OCI-LY3 (cell line): Measurements from ENCODE around the gene FLVCR2.

Experiments
- EZH2phosphoT487 ChIP-seq: fragments of 200-600 bp; shearing (Covaris generic); IDR thresholded peaks from 2 replicates; pipeline ENCODE4 v1.6.1; 2018; ENCODE audit warnings: antibody characterized with exemption, mixed run types, low read depth
- TF ChIP-seq, protein P1 (sequence below): fragments of 200-600, 300-600 bp; sonication (generic); IDR thresholded peaks from 2 replicates; pipeline ENCODE4 v1.5.1; 2014; ENCODE audit warnings: antibody characterized with exemption, low read length, low read depth

DNA sequence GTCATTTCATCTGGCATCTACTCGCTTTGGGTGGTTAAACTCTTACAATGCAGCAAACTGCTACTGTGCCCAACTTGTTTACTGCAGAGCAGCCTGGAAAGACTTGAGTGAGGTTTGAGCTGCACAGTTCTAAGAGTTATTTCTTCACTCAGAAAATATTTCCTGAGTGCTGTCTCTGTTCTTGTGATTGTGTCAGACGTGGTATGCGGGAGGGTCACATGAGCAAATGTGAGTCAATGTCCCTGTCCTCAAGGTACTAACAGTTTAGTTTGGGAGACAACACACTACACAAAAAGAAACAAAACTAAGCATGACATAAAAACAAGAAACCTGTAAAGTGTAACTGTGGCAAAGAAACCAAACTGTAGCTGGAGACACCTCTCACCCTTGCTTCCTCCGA, 32.4 kb downstream of the FLVCR2 start:
- TF ChIP-seq, protein P1, sequence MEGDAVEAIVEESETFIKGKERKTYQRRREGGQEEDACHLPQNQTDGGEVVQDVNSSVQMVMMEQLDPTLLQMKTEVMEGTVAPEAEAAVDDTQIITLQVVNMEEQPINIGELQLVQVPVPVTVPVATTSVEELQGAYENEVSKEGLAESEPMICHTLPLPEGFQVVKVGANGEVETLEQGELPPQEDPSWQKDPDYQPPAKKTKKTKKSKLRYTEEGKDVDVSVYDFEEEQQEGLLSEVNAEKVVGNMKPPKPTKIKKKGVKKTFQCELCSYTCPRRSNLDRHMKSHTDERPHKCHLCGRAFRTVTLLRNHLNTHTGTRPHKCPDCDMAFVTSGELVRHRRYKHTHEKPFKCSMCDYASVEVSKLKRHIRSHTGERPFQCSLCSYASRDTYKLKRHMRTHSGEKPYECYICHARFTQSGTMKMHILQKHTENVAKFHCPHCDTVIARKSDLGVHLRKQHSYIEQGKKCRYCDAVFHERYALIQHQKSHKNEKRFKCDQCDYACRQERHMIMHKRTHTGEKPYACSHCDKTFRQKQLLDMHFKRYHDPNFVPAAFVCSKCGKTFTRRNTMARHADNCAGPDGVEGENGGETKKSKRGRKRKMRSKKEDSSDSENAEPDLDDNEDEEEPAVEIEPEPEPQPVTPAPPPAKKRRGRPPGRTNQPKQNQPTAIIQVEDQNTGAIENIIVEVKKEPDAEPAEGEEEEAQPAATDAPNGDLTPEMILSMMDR, result no peak
- TF ChIP-seq EZH2phosphoT487, result no peak
